Activated effector memory CD4-positive, alpha-beta T cell treated with Interleukin-2 at 50 U/mL for 16 hours (primary cell): Measurements from ENCODE around the gene MRPL57.
"Not testable (repeated sequence)": the region's sequence is repeated elsewhere in the genome, so short reads cannot be mapped to it uniquely, and the experiment has no call there.

ENCODE experiments used
- DNase-seq: peaks from one replicate; pipeline ENCODE4 v3.0.0-alpha.2; 2020

MRPL57 gene

GRCh38 chr13:21197606-21198225 is 21.3 kb downstream of the MRPL57 start:
- not testable (repeated sequence) for DNase-seq

- DNase-seq = not testable (repeated sequence)
Measured at GRCh38 chr13:21198391-21198790, 21.9 kb downstream of the MRPL57 start.

- DNase-seq = not testable (repeated sequence)
Measured at GRCh38 chr13:21201456-21202190, 25.2 kb downstream of the MRPL57 start.

- DNase-seq = no peak
Measured at GRCh38 chr13:21202767-21203531, 26.5 kb downstream of the MRPL57 start.

- DNase-seq = no peak
Measured at GRCh38 chr13:21208652-21209154, 32.2 kb downstream of the MRPL57 start.

DNA sequence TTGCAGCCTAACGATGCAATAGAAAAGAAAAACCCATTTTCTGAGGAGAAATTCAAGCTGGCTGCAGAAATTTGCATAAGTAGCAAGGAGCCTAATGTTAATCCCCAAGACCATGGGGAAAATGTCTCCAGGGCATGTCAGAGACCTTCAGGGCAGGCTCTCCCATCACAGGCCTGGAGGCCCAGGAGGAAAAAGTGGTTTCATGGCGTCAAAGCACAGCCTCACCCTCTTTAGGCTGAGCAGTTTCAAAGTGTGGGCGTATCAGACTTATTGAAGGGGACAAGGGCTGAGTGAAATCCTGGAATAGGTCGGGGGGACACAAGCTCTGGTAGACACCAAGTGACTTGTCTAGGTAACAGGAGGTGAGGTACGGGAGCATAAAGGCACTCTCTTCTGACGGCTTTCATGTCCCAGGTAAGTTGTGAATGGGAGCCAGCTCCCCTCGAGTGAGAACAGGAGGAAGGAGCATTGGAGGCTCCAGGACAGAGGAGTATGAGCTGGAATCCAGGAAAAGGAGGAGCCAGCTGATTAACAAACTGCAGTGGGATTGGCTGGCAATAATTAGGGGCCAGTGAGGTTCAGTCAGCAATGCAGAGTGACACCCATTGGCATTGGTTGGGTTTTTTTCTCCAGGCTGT is 35.8 kb downstream of the MRPL57 start:
- DNase-seq = no peak

- not testable (repeated sequence) for DNase-seq
Measured at GRCh38 chr13:21215419-21215818, 39.0 kb downstream of the MRPL57 start.

DNA sequence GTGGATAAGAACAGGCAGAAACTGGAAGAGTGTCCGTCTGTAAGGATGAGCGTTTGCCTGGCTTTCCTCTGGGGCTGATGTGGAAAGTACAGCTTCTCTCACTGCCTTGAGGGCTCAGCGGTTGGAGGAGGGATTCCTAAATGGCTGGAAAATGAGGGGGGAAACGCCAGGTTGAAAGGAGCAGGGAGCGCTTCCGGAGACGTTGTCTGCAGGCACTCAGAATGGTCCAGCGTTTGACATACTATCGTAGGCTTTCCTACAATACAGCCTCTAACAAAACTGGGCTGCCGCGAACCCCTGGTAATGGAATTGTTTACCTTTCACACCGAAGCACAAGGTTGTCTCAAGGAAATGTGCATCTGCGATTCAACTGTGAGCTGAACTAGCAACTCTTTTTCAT is 39.9 kb downstream of the MRPL57 start:
- DNase-seq = no peak

DNA sequence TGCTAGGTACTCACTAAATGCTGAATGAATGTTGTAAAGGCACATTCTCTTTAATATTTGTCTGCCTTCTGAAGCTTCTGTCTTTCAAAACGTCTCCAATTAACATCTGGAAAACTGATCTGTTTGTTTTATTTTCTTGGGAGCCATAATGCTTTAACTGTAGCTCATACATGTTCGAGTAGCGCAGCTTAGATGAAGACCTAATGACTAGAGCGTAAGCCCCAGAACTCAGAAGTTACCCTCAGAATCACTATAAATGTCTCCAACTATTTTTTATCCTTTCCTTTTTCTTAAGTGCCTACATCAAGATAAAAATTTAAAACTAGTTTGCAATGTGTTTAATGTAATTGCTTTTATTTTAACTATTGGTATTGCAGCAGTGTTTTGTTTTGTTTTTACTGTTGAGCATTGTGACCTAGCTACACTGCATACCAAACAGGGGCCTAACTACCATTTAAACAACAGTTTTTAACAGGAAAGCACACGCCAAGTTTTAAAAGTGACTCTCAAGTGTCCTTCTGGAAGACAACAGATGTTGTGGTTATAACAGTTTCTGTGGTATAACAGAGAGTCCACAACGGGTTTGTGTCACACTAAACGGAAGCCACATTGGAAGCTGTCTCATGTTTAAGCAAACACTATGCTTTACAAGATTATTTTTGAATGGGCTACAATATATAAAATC is 42.0 kb downstream of the MRPL57 start:
- no peak for DNase-seq

DNA sequence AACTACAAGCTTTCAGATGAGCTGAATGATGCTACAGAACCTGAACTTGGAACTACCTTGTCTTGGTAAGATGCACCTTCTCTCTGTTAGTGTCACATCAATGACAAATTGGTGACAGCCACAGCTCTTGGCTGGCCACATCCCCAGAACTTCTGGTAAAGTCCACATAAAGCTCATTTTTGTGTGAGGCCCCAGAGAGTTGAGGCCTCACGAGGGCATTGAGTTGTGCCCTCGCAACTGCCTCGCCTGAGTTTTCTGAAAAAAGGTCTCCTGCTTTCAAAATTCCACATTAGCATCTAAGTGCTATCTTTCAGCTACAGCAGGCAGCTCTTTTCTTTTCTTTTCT is 42.6 kb downstream of the MRPL57 start:
- DNase-seq = no peak

GRCh38 chr13:21219716-21220115 is 43.3 kb downstream of the MRPL57 start:
- DNase-seq = not testable (repeated sequence)

DNA sequence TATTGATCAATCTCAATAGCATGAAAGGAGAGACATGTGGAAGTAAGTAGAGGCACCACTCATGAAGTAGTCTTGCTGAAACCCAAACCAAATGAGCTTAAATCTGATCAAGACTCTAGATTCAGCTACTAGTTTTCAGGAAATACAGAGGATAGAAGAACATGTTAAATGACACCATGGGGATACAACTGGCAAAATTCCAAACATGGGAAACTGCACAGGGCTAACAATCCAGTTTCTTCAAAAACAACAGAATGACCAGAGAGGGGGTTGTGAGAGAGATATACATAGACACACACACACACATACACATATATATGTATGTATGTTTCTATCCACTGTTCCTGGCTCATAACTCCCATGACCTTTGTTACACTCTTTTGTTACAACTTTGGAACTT is 44.8 kb downstream of the MRPL57 start:
- no peak for DNase-seq

DNA sequence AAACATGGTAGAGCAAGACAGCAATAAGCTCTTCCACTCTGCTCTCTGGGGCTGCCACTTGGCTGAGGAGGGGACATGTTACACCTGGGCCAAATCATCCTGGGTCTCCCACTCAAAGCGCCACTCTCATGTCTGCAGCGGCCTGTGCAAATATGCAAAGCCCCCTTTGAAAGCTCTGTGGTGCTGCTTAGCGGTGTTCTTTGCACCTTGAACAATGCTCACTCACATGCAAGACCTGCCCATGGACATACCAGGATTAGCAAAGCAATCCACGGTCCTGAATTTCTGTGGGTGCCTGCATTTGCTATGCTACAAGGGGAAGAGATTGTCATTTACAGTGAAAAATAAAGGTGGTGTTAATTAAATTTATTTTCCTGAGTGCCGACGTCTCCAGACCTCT is 48.6 kb downstream of the MRPL57 start:
- no peak for DNase-seq

- DNase-seq = no peak
Measured at GRCh38 chr13:21225841-21226581, 49.6 kb downstream of the MRPL57 start.

DNA sequence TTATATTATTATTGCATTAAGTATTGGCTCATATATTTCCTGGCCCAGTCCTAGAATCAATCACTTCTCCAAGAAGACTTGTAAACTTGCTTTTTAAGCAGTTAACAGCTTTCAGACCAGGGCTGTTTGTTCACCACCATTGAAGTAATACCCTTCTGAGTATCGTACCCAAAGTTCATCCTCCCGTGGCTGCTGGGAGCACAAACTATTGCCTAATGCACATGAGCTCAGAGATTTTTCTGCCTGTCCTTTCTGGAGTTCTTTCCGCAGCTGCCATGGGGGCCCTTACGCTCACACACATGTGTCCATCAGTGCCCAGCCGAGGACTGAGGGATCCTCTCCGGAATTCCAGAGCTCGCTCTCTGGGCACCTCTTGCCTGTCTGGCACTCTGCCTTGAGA is 51.5 kb downstream of the MRPL57 start:
- DNase-seq = no peak
